Lung (tissue), 12 donors: ENCODE measurements around the gene TRMT10C. TPM values are rescaled to one million over a fixed set of nuclear protein-coding genes. Genes with fewer than 3 reads are reported as not detected.
A peak's percentile ranks its signal among the peaks of the same experiment; 100 is the strongest.
"Not testable (repeated sequence)": the region's sequence is repeated elsewhere in the genome, so short reads cannot be mapped to it uniquely, and the experiment has no call there.

Experiments used
- ATAC-seq: fragments of 200-7000 bp; cut with Tn5 transposase; one replicate; pipeline ENCODE4 v1.9.1; 2020; ENCODE audit warnings: moderate number of reproducible peaks; ENCODE audit not compliant: insufficient read depth, low FRiP score
- DNase-seq, 3 donors: peaks; one replicate each; pipeline ENCODE4 v3.0.0-alpha.2; 2013 to 2017
- H3K27ac ChIP-seq, 2 donors: one replicate each; pipeline ENCODE4 v1.5.1; 2013; ENCODE audit warnings: mild to moderate bottlenecking in 2 of 2, moderate library complexity in 2 of 2, control low read depth in 1 of 2, inconsistent platforms in 1 of 2, low read depth in 1 of 2, low read length in 1 of 2
- H3K27me3 ChIP-seq, 3 donors: one replicate each; pipeline ENCODE4 v1.5.1; 2013; ENCODE audit warnings: low read length in 2 of 3; ENCODE audit not compliant: control insufficient read depth in 3 of 3, insufficient read depth in 3 of 3
- H3K36me3 ChIP-seq, 4 donors: one replicate each; pipeline ENCODE4 v1.5.1; 2013; ENCODE audit warnings: low read length in 4 of 4, mild to moderate bottlenecking in 1 of 4, moderate library complexity in 1 of 4; ENCODE audit not compliant: control insufficient read depth in 4 of 4, insufficient read depth in 4 of 4
- H3K4me1 ChIP-seq, 5 donors: one replicate each; pipeline ENCODE4 v1.5.1; 2013; ENCODE audit warnings: low read length in 5 of 5, mild to moderate bottlenecking in 2 of 5, moderate library complexity in 1 of 5; ENCODE audit not compliant: control insufficient read depth in 5 of 5, insufficient read depth in 5 of 5
- H3K4me3 ChIP-seq: one replicate; pipeline ENCODE4 v1.5.1; 2013; ENCODE audit warnings: mild to moderate bottlenecking, control low read depth, moderate library complexity
- H3K9ac ChIP-seq, 2 donors: one replicate each; pipeline ENCODE4 v1.5.1; 2013; ENCODE audit warnings: low read length in 2 of 2, control low read depth in 1 of 2; ENCODE audit not compliant: insufficient read depth in 1 of 2
- H3K9me3 ChIP-seq, 4 donors: one replicate each; pipeline ENCODE4 v1.5.1; 2013; ENCODE audit warnings: low read length in 3 of 4, mild to moderate bottlenecking in 1 of 4, moderate library complexity in 1 of 4; ENCODE audit not compliant: control insufficient read depth in 4 of 4, insufficient read depth in 3 of 4
- CTCF ChIP-seq: IDR thresholded peaks from 2 replicates; pipeline ENCODE4 v1.5.1; 2012; ENCODE audit warnings: mild to moderate bottlenecking; ENCODE audit errors: control extremely low read depth, extremely low read depth
- WGBS, 2 donors: extraction: QIAGEN DNeasy Blood & Tissue Kit; methylation state at CpG; one replicate each; pipeline ENCODE4 v1.1.7; 2013; 5-methylcytosine and 5-hydroxymethylcytosine counted together
- polyA plus RNA-seq, 2 donors: library from polyadenylated mRNA; stranded (reverse); fragments of 200-250 nt; gene quantifications; one replicate each; pipeline ENCODE4 v1.2.1, GENCODE V29; 2013
- total RNA-seq, 2 donors: library from RNA; depleted of rRNA in 1 of 2; stranded (reverse); fragments of >200 nt in 1 of 2; gene quantifications; one replicate each; pipeline ENCODE4 v1.2.1, GENCODE V29; 2014 to 2021
- donor health status: control.
- donor health status: control.
- donor health status: Bipolar disorder and iron deficiency.
- donor health status: healthy.
- donor health status: DM: yes; HTN: yes; CAD: no.

TRMT10C gene
- total and polyA plus RNA-seq, 4 donors = 13.9 to 17.0 (median 15.6) TPM

- no peaks in the 10 kb centered on the region for H3K27me3 ChIP-seq
- DNase-seq = no peak
- H3K27ac ChIP-seq = no peak overlapping the region
- H3K4me3 ChIP-seq = no peak overlapping the region
- no peak for ATAC-seq
- WGBS, 2 donors = 93% methylated on average over 1 of the region's 1 CpG
- no peak overlapping the region for H3K9ac ChIP-seq
- no peaks in the 10 kb centered on the region for H3K4me1 ChIP-seq
- H3K36me3 ChIP-seq = no peaks in the 10 kb centered on the region
- H3K9me3 ChIP-seq = no peaks in the 10 kb centered on the region
- no peak for TF ChIP-seq CTCF
Measured at GRCh38 chr3:101536266-101536665, 25.4 kb upstream of the TRMT10C start.

GRCh38 chr3:101536955-101537354 lies 24.7 kb upstream of the TRMT10C start:
- DNase-seq, H3K4me3 ChIP-seq, H3K36me3 ChIP-seq, H3K9me3 ChIP-seq, H3K4me1 ChIP-seq, H3K27me3 ChIP-seq, H3K27ac ChIP-seq, H3K9ac ChIP-seq, ATAC-seq: not testable (repeated sequence)
- WGBS, 2 donors = 52 to 56% methylated on average over 1 of the region's 1 CpG

- ATAC-seq = no peak
Measured at GRCh38 chr3:101542957-101543356, 18.7 kb upstream of the TRMT10C start.

GRCh38 chr3:101544161-101544850 lies 17.4 kb upstream of the TRMT10C start:
- H3K9ac ChIP-seq = no peak overlapping the region
- H3K27ac ChIP-seq = no peak overlapping the region
- DNase-seq (peak in 2 of 3 donors; percentile 80 to 89), ATAC-seq (no peak)
- H3K27me3 ChIP-seq = no peaks in the 10 kb centered on the region
- no peak overlapping the region for H3K4me3 ChIP-seq
- no peaks in the 10 kb centered on the region for H3K36me3 ChIP-seq
- no peak for TF ChIP-seq CTCF
- WGBS, 2 donors = 84 to 86% methylated on average over 1 of the region's 1 CpG
- peaks cover 0 to 4% (median 0%) of the 10 kb centered on the region in 5 donors for H3K4me1 ChIP-seq
- H3K9me3 ChIP-seq = no peaks in the 10 kb centered on the region

More at GRCh38 chr3:101542957-101543356, 18.7 kb upstream of the TRMT10C start:
- H3K27me3 ChIP-seq = no peaks in the 10 kb centered on the region
- H3K9me3 ChIP-seq = no peaks in the 10 kb centered on the region
- H3K9ac ChIP-seq = no peak overlapping the region
- H3K27ac ChIP-seq = no peak overlapping the region
- TF ChIP-seq CTCF = no peak
- no peak overlapping the region for H3K4me3 ChIP-seq
- peaks cover 0 to 4% (median 0%) of the 10 kb centered on the region in 5 donors for H3K4me1 ChIP-seq
- no peak for DNase-seq
- H3K36me3 ChIP-seq = no peaks in the 10 kb centered on the region
